HCT116 (cell line): ENCODE data around the gene ZNF431. TPM values are rescaled to one million over a fixed set of nuclear protein-coding genes. Genes with fewer than 3 reads are reported as not detected.

Experiments
- ATAC-seq: fragments of 200-7000 bp; cut with Tn5 transposase; 2 replicates; pipeline ENCODE4 v1.9.1; 2020; ENCODE audit warnings: mild to moderate bottlenecking, moderate library complexity
- BruUV-seq: library from RNA; stranded (reverse); fragments of 400-500 nt; replicated peaks from 2 replicates; lab custom pipeline; 2021; lab: Mats Ljungman, UMichigan
- CTCF ChIA-PET: fragments of 300-600 bp; sonication (Branson Sonifier 250); formaldehyde crosslinking; loops from one replicate; lab custom pipeline; 2021; ENCODE audit warnings: antibody characterized with exemption; lab: Charles Lee
- POLR2A ChIA-PET: fragments of 300-600, 350-600 bp; sonication (Branson Sonifier 250); formaldehyde crosslinking; loops from one replicate; lab custom pipeline; 2021; ENCODE audit warnings: antibody characterized with exemption; lab: Charles Lee
- RAD21 ChIA-PET, 2 experiments: fragments of 300-600 bp; sonication (Branson Sonifier 250); formaldehyde crosslinking; loops; one replicate each; lab custom pipeline; 2023; ENCODE audit warnings: low total read pairs in 2 of 2; ENCODE audit not compliant: uncharacterized antibody in 2 of 2, unreplicated experiment in 2 of 2, low non-redundant PET in 1 of 2; lab: Charles Lee
- DNase-seq: peaks from one replicate; pipeline ENCODE4 v3.0.0-alpha.2; 2010; ENCODE audit warnings: low read depth, low spot score
- H2AFZ ChIP-seq: fragments of 200-600 bp; shearing (Covaris generic), sonication (generic); 2 replicates; pipeline ENCODE4 v1.6.1; 2017; ENCODE audit warnings: low read depth, mixed run types, mixed read lengths, antibody characterized with exemption, low read length; ENCODE audit not compliant: poor library complexity, severe bottlenecking
- H3K27ac ChIP-seq: 2 replicates; pipeline ENCODE4 v1.5.1; 2012; ENCODE audit warnings: low read depth, low read length
- H3K27me3 ChIP-seq: fragments of 200-600 bp; sonication (generic); 2 replicates; pipeline ENCODE4 v1.6.1; 2016; ENCODE audit warnings: mixed run types, low read length, mixed read lengths; ENCODE audit not compliant: insufficient read depth
- H3K36me3 ChIP-seq, 2 experiments: fragments of 200-500 bp in 1 of 2; fragments of 200-600 bp in 1 of 2; sonication (Bioruptor generic) in 1 of 2; sonication (generic) in 1 of 2; 2 replicates each; pipeline versions ENCODE4 v1.5.1 to v1.6.1; 2014 to 2016; ENCODE audit warnings: low read length in 2 of 2, inconsistent platforms in 1 of 2, mixed read lengths in 1 of 2, mixed run types in 1 of 2; ENCODE audit not compliant: insufficient read depth in 2 of 2, control insufficient read depth in 1 of 2
- H3K4me1 ChIP-seq, 2 experiments: fragments of 200-600 bp in 1 of 2; sonication (generic) in 1 of 2; 2 replicates each; pipeline versions ENCODE4 v1.5.1 to v1.6.1; 2012 to 2017; ENCODE audit warnings: low read length in 2 of 2, inconsistent platforms in 1 of 2, mild to moderate bottlenecking in 1 of 2, mixed read lengths in 1 of 2, mixed run types in 1 of 2, moderate library complexity in 1 of 2; ENCODE audit not compliant: insufficient read depth in 2 of 2, control insufficient read depth in 1 of 2
- H3K4me2 ChIP-seq: fragments of 200-600 bp; sonication (generic); 2 replicates; pipeline ENCODE4 v1.6.1; 2017; ENCODE audit warnings: mixed run types, low read length, mixed read lengths
- H3K4me3 ChIP-seq, 2 experiments: fragments of 200-600 bp in 1 of 2; sonication (generic) in 1 of 2; replicated peaks in 1 of 2; 2 replicates each; pipeline ENCODE4 v1.5.1; 2011 to 2016; ENCODE audit warnings: low read length in 2 of 2, control low read depth in 1 of 2, low read depth in 1 of 2, mild to moderate bottlenecking in 1 of 2, mixed read lengths in 1 of 2, mixed run types in 1 of 2
- H3K79me2 ChIP-seq: fragments of 200-600 bp; sonication (generic); 2 replicates; pipeline ENCODE4 v1.6.1; 2017; ENCODE audit warnings: mild to moderate bottlenecking, mixed run types, low read length, moderate library complexity, mixed read lengths; ENCODE audit not compliant: insufficient read depth
- H3K9ac ChIP-seq: fragments of 200-600 bp; sonication (generic); 2 replicates; pipeline ENCODE4 v1.6.1; 2016; ENCODE audit warnings: low read length, mixed read lengths
- H3K9me2 ChIP-seq: fragments of 200-600 bp; sonication (generic), shearing (Covaris generic); 2 replicates; pipeline ENCODE4 v1.6.1; 2017; ENCODE audit warnings: mixed run types, mild to moderate bottlenecking, moderate library complexity; ENCODE audit not compliant: insufficient read depth
- H3K9me3 ChIP-seq, 2 experiments: fragments of 200-500 bp in 1 of 2; fragments of 200-600 bp in 1 of 2; sonication (Bioruptor generic) in 1 of 2; sonication (generic) in 1 of 2; 2 replicates each; pipeline ENCODE4 v1.6.1; 2014 to 2017; ENCODE audit warnings: low read length in 2 of 2, mixed read lengths in 2 of 2, inconsistent platforms in 1 of 2, low read depth in 1 of 2, mild to moderate bottlenecking in 1 of 2, mixed run types in 1 of 2, moderate library complexity in 1 of 2; ENCODE audit not compliant: control insufficient read depth in 1 of 2, insufficient read depth in 1 of 2
- H4K20me1 ChIP-seq: fragments of 200-600 bp; sonication (generic), shearing (Covaris generic); 2 replicates; pipeline ENCODE4 v1.6.1; 2017; ENCODE audit warnings: mixed run types, mild to moderate bottlenecking, moderate library complexity; ENCODE audit not compliant: insufficient read depth
- CBX3 ChIP-seq: IDR thresholded peaks from 2 replicates; pipeline ENCODE4 v1.6.1; 2012; ENCODE audit warnings: low read depth
- CTCF ChIP-seq, 3 experiments: fragments of 200-600 bp in 1 of 3; sonication (generic) in 1 of 3; IDR thresholded peaks in 2 of 3; conservative IDR thresholded peaks in 1 of 3; 2 replicates each; pipeline ENCODE4 v1.5.1; 2012 to 2017; ENCODE audit warnings: low read depth in 2 of 3, low read length in 2 of 3, antibody characterized with exemption in 1 of 3, borderline replicate concordance in 1 of 3, control low read depth in 1 of 3, mild to moderate bottlenecking in 1 of 3, mixed read lengths in 1 of 3, mixed run types in 1 of 3, moderate library complexity in 1 of 3; ENCODE audit not compliant: insufficient read depth in 1 of 3
- EGR1 ChIP-seq: IDR thresholded peaks from 2 replicates; pipeline ENCODE4 v1.6.1; 2012; ENCODE audit warnings: low read depth
- ELF1 ChIP-seq: IDR thresholded peaks from 2 replicates; pipeline ENCODE4 v1.6.1; 2012; ENCODE audit warnings: low read depth, borderline replicate concordance
- EZH2 ChIP-seq: fragments of 200-600 bp; sonication (generic); IDR thresholded peaks from 2 replicates; pipeline ENCODE4 v1.6.1; 2017; ENCODE audit warnings: antibody characterized with exemption, mixed run types
- FOSL1 ChIP-seq: IDR thresholded peaks from 2 replicates; pipeline ENCODE4 v1.6.1; 2012; ENCODE audit warnings: low read depth
- MAX ChIP-seq: IDR thresholded peaks from 2 replicates; pipeline ENCODE4 v1.6.1; 2012
- POLR2A ChIP-seq: IDR thresholded peaks from 2 replicates; pipeline ENCODE4 v1.7.0; 2011; ENCODE audit warnings: borderline replicate concordance; ENCODE audit not compliant: insufficient read depth, insufficient read length; ENCODE audit errors: extremely low read depth
- POLR2AphosphoS5 ChIP-seq: IDR thresholded peaks from 2 replicates; pipeline ENCODE4 v1.6.1; 2011; ENCODE audit warnings: mild to moderate bottlenecking, low read depth, low read length, moderate library complexity
- SIN3A ChIP-seq: IDR thresholded peaks from 2 replicates; pipeline ENCODE4 v1.6.1; 2012; ENCODE audit warnings: low read depth
- SRF ChIP-seq: IDR thresholded peaks from 2 replicates; pipeline ENCODE4 v1.6.1; 2012; ENCODE audit warnings: low read depth
- YY1 ChIP-seq: IDR thresholded peaks from 2 replicates; pipeline ENCODE4 v1.6.1; 2011; ENCODE audit warnings: low read length, low read depth, moderate library complexity, mild to moderate bottlenecking; ENCODE audit not compliant: insufficient replicate concordance; ENCODE audit errors: extremely low read depth
- ZFX ChIP-seq: fragments of 450-650 bp; IDR thresholded peaks from 2 replicates; pipeline ENCODE4 v1.6.1; 2017
- intact Hi-C: fragments of 100-400 bp; cut with micrococcal nuclease; formaldehyde crosslinking; loops from 2 replicates; pipeline ENCODE4 v1.10.0; 2022
- total RNA-seq: library from RNA; stranded (reverse); gene quantifications from one replicate; pipeline ENCODE4 v1.2.1, GENCODE V29; 2021; ENCODE audit not compliant: unreplicated experiment
- TF ChIP-seq, protein P1 (sequence below): IDR thresholded peaks from 2 replicates; pipeline ENCODE4 v1.6.1; 2012; ENCODE audit warnings: low read depth

Gene ZNF431
- total RNA-seq, 1 experiment from 2014 or later = 9.2 TPM

GRCh38 chr19:21130097-21130775 is 11.6 kb upstream of the ZNF431 start:
- Histone ChIP-seq H3K4me1 (no peaks in the 10 kb centered on the region), H3K27ac (no peak overlapping the region), H3K9me2 (no peaks in the 10 kb centered on the region), H3K27me3 (no peaks in the 10 kb centered on the region), H3K36me3 (no peaks in the 10 kb centered on the region), H3K79me2 (no peaks in the 10 kb centered on the region), H2AFZ (no peak overlapping the region), H3K4me3 (no peak overlapping the region), H3K4me2 (no peak overlapping the region), H4K20me1 (no peaks in the 10 kb centered on the region), H3K9me3 (no peaks in the 10 kb centered on the region), H3K9ac (no peak overlapping the region)
- DNase-seq = no peak
- no peak for ATAC-seq
- TF ChIP-seq YY1 = no peak
- no peak for TF ChIP-seq FOSL1
- TF ChIP-seq CTCF (IDR thresholded peaks at IDR 0.05 in 2 of 3, conservative IDR thresholded peaks at IDR 0.05 in 1 of 3; ENCODE audit: borderline replicate concordance in 1 of 3, insufficient read depth in 1 of 3, low read depth in 2 of 3, low read length in 2 of 3) = no peak
- TF ChIP-seq ZFX = no peak
- no peak for TF ChIP-seq SRF
- TF ChIP-seq, protein P1, sequence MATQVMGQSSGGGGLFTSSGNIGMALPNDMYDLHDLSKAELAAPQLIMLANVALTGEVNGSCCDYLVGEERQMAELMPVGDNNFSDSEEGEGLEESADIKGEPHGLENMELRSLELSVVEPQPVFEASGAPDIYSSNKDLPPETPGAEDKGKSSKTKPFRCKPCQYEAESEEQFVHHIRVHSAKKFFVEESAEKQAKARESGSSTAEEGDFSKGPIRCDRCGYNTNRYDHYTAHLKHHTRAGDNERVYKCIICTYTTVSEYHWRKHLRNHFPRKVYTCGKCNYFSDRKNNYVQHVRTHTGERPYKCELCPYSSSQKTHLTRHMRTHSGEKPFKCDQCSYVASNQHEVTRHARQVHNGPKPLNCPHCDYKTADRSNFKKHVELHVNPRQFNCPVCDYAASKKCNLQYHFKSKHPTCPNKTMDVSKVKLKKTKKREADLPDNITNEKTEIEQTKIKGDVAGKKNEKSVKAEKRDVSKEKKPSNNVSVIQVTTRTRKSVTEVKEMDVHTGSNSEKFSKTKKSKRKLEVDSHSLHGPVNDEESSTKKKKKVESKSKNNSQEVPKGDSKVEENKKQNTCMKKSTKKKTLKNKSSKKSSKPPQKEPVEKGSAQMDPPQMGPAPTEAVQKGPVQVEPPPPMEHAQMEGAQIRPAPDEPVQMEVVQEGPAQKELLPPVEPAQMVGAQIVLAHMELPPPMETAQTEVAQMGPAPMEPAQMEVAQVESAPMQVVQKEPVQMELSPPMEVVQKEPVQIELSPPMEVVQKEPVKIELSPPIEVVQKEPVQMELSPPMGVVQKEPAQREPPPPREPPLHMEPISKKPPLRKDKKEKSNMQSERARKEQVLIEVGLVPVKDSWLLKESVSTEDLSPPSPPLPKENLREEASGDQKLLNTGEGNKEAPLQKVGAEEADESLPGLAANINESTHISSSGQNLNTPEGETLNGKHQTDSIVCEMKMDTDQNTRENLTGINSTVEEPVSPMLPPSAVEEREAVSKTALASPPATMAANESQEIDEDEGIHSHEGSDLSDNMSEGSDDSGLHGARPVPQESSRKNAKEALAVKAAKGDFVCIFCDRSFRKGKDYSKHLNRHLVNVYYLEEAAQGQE = no peak
- TF ChIP-seq POLR2A = no peak
- TF ChIP-seq ELF1 = no peak
- TF ChIP-seq EZH2 = no peak
- TF ChIP-seq SIN3A = no peak
- no peak for TF ChIP-seq CBX3
- TF ChIP-seq MAX = no peak
- TF ChIP-seq POLR2AphosphoS5 = no peak
- TF ChIP-seq EGR1 = no peak
- intact Hi-C loops = no loop called here
- RAD21 ChIA-PET = no interaction called here
- no TSS peak for BruUV-seq
- CTCF ChIA-PET = no interaction called here
- POLR2A ChIA-PET = no interaction called here
